Stimulated activated CD8-positive, alpha-beta memory T cell treated with anti-CD3 and anti-CD28 coated beads, Interleukin-7, amount 100 ng/mL, for 24 hours (primary cell): ENCODE measurements around the gene C8A.

Experiments
- DNase-seq: peaks from one replicate; pipeline ENCODE4 v3.0.0-alpha.2; 2020; ENCODE audit warnings: low read depth

The C8A gene

DNA sequence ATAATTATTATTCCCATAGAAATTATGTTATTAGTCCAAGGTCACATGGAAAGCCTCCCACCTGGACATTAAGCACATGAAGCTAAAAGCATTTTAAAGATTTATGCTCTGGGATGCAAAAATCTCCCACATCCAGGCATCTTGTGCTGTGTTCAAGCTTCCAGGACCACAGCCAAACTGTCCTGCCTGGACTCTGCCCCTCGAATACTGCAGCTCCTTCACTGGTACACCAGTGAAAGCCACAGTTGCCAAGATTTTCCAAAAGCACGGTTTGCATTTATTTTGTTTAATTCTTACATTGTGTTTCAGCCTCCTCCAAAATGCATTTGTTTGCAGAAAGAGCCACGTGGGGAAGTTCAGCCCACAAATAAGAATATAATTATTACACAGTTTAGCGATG, 72.6 kb downstream of the C8A start:
- no peak for DNase-seq

- no peak for DNase-seq
Observed at GRCh38 chr1:56927986-56928385, 73.4 kb downstream of the C8A start.

DNA sequence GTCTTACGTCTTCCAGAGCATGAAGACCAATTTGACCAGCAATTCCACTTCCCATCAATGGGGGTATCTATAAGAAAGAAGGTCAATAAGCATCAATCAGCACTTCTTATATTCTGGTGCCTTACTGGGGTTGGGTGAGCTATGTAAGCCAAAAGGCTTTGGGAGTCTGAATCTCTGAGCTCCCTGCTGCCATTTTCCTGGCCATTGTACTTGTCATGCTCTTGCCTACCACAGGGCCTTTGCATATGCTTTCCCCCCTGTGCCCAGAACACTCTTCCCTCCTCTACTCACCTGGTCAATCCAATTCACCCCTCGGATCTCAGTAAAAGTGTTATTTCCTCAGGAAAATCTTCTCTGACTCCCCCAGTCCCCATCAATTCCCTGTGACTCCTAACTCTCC, 74.9 kb downstream of the C8A start:
- DNase-seq, result no peak

DNA sequence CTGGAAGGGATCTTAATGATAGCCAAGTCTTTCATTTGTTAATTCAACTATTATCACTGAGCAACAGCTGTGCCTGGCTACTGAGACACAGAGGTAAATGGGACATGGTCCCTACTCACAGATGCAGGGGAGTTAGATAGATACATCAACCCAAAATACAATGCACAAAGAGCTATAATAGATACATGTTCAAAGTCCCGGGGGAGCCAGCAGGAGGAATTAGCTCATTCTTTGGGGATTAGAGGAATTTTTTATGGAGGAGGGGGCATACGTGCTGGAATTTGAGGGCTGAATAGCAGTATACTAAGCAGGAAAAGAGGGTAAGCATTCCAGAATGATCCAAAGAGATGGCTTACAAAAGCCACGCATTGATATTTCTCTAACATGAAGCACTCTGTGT, 76.6 kb downstream of the C8A start:
- DNase-seq, result no peak

DNA sequence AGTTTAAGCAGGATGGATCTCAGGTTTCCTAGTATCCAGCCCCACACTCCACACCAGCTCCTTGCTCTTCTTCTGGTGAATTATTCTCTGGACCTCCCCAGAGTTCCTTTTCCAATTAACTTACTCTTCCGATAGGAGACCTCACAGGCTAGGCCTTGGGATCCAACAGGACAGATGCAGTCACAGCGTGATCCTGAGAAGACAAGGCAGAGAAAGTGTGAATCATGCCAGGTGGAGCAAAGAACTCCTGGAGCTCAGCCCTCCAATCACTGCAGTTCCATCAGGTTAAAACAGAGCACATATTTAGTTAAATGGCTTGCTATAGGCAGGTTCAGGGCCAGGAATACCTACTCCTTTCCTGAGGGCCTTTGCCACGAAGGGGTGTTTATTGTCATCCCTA, 77.1 kb downstream of the C8A start:
- no peak for DNase-seq

DNA sequence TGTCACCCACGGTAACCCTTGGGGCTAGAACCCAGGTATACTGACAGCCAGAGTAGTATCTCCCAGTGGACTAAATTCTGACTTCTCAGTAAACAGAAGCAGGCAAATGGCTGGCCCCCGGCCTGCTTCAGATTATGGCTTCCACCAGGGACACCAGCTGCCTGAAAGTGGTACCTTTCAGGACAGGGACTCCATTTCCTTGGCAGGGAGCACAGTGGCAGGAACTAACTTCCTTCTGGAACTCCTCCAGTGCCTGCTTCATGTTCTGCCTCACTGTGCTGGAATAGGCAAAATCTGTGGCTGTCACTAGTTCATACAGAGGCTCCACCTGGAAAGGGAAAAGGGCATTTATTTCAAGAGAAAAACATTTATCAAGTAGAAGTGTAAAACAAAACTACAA, 78.6 kb downstream of the C8A start:
- no peak for DNase-seq

GRCh38 chr1:56933606-56934005, 79.0 kb downstream of the C8A start:
- no peak for DNase-seq

- no peak for DNase-seq
Observed at GRCh38 chr1:56934430-56935060, 79.9 kb downstream of the C8A start.

DNA sequence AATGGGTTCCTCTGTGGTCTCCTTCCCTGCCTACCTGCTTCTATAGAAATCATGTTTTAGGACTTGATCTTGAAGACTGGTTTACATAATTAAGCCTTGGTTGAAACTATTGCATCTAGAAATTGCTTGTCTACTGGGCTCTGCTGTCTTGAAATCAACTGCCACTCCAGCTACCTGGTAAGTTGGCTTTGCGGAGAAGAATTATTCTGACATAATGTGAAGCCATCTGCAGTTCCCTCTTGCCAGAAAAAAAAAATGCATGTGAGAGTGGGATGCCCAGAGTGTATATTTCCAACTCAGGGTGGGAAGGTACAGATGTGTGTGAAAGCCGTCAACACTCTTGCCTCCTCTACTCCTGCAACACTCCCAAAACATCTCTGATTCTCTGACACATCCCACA, 84.0 kb downstream of the C8A start:
- no peak for DNase-seq

GRCh38 chr1:56939209-56939608, 84.6 kb downstream of the C8A start:
- DNase-seq, result no peak

DNA sequence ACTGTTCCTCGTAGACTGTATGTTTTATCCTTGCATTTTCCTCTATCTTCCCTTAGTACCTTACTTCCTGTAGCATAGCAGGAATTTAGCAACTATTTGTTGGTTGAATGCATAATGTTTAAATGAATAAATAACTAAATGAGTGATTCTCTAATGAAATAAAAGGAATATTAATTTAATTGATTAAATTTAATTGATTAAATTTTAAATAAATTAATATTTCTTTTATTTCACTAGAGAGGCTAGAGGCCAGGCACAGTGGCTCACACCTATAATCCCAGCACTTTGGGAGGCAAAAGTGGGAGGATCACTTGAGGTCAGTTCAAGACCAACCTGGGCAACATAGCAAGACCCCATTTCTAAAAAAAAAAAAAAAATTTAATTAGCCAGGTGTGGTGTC, 85.4 kb downstream of the C8A start:
- DNase-seq, result no peak

DNA sequence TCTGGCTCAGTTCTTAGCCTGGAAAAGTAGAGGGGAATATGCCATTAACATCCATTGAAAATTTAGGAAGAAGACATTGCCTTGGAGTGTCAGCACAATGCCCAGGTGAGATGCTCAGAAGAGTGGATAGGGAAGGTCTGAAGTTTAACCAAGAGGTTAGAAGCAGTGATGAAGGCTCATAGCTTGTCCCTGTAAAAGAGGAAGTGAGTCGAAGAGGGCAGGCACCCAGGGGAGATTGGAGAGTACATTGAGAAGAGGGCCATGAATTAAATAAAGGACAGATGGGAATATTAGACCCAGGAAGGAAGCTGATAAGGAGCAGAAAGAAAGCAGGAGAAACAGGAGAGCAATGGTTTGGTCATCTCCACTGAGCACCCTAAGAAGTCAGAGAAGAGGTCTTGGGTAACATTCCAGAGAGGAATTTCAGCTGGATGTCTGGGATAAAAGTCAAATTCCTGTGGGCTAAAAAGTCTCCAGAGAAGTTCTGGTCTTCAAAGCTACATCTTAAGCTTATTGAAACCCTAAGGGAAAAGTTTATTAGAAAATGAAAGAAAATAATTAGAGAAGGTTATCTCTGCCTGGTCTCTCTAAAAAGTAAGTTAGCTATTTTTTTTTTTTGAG, 93.9 kb downstream of the C8A start:
- DNase-seq, result no peak

GRCh38 chr1:56952501-56952900, 97.9 kb downstream of the C8A start:
- no peak for DNase-seq

- no peak for DNase-seq
Observed at GRCh38 chr1:56953386-56953785, 98.8 kb downstream of the C8A start.

DNA sequence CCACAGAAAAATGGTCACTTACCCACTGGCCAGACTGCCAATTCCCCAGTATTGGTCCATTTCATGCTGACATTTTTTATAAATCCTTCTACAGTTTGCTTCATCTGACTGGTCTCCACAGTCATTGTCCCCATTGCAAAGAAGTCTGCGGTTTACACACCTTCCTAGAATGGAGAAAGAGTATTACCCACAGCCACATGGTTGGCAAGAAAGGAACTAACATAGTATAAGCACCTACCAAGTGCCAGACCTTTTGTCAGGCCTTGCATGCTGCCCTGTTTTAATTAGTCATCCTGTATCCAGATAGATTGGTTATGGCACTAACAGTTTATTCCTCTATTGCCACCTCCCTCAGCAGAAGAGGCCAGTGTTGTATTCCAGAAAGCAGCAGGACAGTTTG, 100.1 kb downstream of the C8A start:
- no peak for DNase-seq

- DNase-seq, result no peak
Observed at GRCh38 chr1:56957931-56958330, 103.3 kb downstream of the C8A start.

- no peak for DNase-seq
Observed at GRCh38 chr1:56958526-56958925, 103.9 kb downstream of the C8A start.

- DNase-seq, result no peak
Observed at GRCh38 chr1:56961426-56961825, 106.8 kb downstream of the C8A start.

DNA sequence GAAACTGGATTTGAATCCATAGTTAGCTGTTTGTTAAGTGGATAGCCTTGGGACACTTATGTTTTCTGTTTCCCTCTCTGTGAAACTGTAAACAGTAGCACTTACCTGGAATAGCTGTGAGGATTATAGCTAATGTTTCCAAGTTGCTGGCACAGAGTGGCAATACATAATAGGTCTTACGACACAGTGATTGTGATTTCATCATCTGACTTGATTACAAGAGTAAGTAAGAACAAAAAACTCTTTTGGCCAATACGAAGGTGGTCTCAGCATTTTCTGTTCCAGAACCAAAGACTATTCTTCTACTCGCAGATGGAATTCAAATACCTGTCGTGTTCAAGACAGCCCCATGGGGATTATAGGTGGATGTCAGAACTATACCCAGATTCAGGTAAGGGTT, 109.1 kb downstream of the C8A start:
- DNase-seq, result no peak

GRCh38 chr1:56964349-56965017, 109.9 kb downstream of the C8A start:
- no peak for DNase-seq

- DNase-seq, result no peak
Observed at GRCh38 chr1:56965191-56965590, 110.6 kb downstream of the C8A start.

DNA sequence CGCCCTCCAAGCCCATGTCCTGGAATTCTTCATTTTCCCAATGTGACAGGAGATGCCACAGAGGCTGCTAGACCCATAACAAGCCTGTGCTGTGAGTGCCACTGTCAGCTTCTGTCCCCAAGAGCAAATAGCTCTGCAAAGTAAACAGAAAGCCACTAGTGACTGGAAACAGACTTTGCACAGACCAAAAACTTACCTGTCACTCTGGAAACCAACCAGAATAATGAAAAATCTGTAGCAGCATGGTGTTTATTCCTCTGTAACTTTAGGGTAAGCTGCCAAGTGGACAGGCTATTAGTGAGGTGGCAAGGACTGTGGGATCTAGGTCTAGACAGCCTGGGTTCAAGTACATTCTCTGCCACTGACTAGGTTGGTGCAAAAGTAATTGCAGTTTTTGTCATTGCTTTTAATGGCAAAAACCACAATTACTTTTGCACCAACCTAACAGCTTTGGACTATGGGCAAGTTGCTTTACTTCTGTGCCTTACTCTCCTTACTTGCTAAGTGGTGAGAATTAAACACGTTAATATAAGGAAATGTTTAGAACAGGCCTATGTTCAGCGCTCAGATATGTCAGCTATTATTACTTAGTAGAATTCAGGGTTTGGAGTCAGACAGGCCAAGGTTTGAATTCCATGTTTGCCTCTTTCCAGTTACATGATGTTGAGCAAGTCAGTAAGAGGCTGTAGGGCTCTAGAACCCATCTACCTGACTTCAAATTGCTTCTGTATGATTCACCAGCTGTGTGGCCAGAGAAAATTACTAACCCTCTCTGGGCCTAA, 111.5 kb downstream of the C8A start, which contains the start of gene C8B:
TSS of gene C8B (minus strand) at position 100 of the 782 bp plus-strand sequence. CDS start at position 33, 67 bp downstream.
- DNase-seq, result no peak

DNA sequence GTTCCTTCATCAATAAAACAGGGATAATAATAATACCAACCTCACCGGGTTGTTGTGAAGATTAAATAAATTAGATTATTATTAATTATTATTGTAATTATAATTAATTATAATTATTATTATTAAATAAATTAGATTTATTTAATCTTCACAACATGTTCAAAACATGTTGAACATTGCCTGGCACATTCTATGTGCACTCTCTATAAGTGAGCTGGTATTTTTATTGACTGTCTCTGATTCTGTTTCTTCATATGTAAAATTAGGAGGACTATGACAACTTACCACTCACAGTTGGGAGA, 112.1 kb downstream of the C8A start:
- DNase-seq, result no peak
